HepG2 (cell line): ENCODE results near the gene USP2. TPM values are rescaled to one million over a fixed set of nuclear protein-coding genes. Genes with fewer than 3 reads are reported as not detected.

ENCODE experiments used
- AKAP8 ChIP-seq: sonication (generic); formaldehyde crosslinking; IDR thresholded peaks from 2 replicates; pipeline ENCODE4 v1.5.1; 2020; ENCODE audit warnings: mild to moderate bottlenecking, missing genetic modification reagents
- HNF4A ChIP-seq: sonication (generic); formaldehyde crosslinking; IDR thresholded peaks from 2 replicates; pipeline ENCODE4 v1.4.0; 2020; ENCODE audit warnings: missing genetic modification reagents
- JARID2 ChIP-seq: sonication (generic); formaldehyde crosslinking; IDR thresholded peaks from 2 replicates; pipeline ENCODE4 v1.8.1; 2023; ENCODE audit warnings: missing genetic modification reagents, inconsistent platforms; ENCODE audit not compliant: insufficient replicate concordance
- KDM3A ChIP-seq: IDR thresholded peaks from 2 replicates; pipeline ENCODE4 v1.6.1; 2018; ENCODE audit warnings: low read depth, missing compliant biosample characterization
- KMT2A ChIP-seq: sonication (generic); formaldehyde crosslinking; IDR thresholded peaks from 2 replicates; pipeline ENCODE4 v1.4.0; 2020; ENCODE audit warnings: missing genetic modification reagents
- LCORL ChIP-seq, 2 experiments: fragments of 450-650 bp in 1 of 2; sonication (generic) in 1 of 2; formaldehyde crosslinking in 1 of 2; IDR thresholded peaks; 2 replicates each; pipeline versions ENCODE4 v1.5.0 to v1.6.1; 2017 to 2020; ENCODE audit warnings: antibody characterized with exemption in 1 of 2, missing genetic modification reagents in 1 of 2
- MAFF ChIP-seq: IDR thresholded peaks from 2 replicates; pipeline ENCODE4 v1.6.1; 2011; ENCODE audit warnings: low read depth, low read length, improper control_type of control experiment
- NFIC ChIP-seq: IDR thresholded peaks from 2 replicates; pipeline ENCODE4 v1.6.1; 2012; ENCODE audit warnings: mild to moderate bottlenecking, low read length, inconsistent platforms
- NFKB2 ChIP-seq: sonication (generic); formaldehyde crosslinking; IDR thresholded peaks from 2 replicates; pipeline ENCODE4 v1.4.0; 2020; ENCODE audit warnings: missing genetic modification reagents, borderline replicate concordance
- NR2F6 ChIP-seq, 2 experiments: IDR thresholded peaks; 2 replicates each; pipeline ENCODE4 v1.6.1; 2016; ENCODE audit warnings: antibody characterized with exemption in 1 of 2, mild to moderate bottlenecking in 1 of 2
- PRDM4 ChIP-seq: sonication (generic); formaldehyde crosslinking; IDR thresholded peaks from 2 replicates; pipeline ENCODE4 v1.9.0; 2021; ENCODE audit warnings: missing genetic modification reagents, borderline replicate concordance
- SP140L ChIP-seq: sonication (generic); formaldehyde crosslinking; IDR thresholded peaks from 2 replicates; pipeline ENCODE4 v1.4.0; 2020; ENCODE audit warnings: missing genetic modification reagents, borderline replicate concordance
- ZBTB20 ChIP-seq: sonication (generic); formaldehyde crosslinking; IDR thresholded peaks from 2 replicates; pipeline ENCODE4 v1.8.1; 2023; ENCODE audit warnings: missing genetic modification reagents, low read depth, mild to moderate bottlenecking, borderline replicate concordance
- ZMAT3 ChIP-seq: sonication (generic); formaldehyde crosslinking; conservative IDR thresholded peaks from 2 replicates; pipeline ENCODE4 v1.7.0; 2021; ENCODE audit warnings: missing genetic modification reagents
- ZNF317 ChIP-seq: sonication (generic); formaldehyde crosslinking; IDR thresholded peaks from 2 replicates; pipeline ENCODE4 v1.5.0; 2020; ENCODE audit warnings: mild to moderate bottlenecking, missing genetic modification reagents
- ZNF460 ChIP-seq: sonication (generic); formaldehyde crosslinking; IDR thresholded peaks from 2 replicates; pipeline ENCODE4 v1.5.1; 2020; ENCODE audit warnings: missing genetic modification reagents, mild to moderate bottlenecking, borderline replicate concordance
- ZNF543 ChIP-seq: sonication (generic); formaldehyde crosslinking; IDR thresholded peaks from 2 replicates; pipeline ENCODE4 v1.4.0; 2020; ENCODE audit warnings: mild to moderate bottlenecking, missing genetic modification reagents
- ZNF605 ChIP-seq: sonication (generic); formaldehyde crosslinking; IDR thresholded peaks from 2 replicates; pipeline ENCODE4 v1.8.0; 2022; ENCODE audit warnings: mild to moderate bottlenecking, missing genetic modification reagents
- ZNF878 ChIP-seq: sonication (generic); formaldehyde crosslinking; IDR thresholded peaks from 2 replicates; pipeline ENCODE4 v1.8.1; 2023; ENCODE audit warnings: mild to moderate bottlenecking, missing genetic modification reagents, moderate library complexity
- polyA plus RNA-seq, 8 experiments: library from polyadenylated mRNA; depleted of rRNA in 3 of 8; stranded (reverse) in 7 of 8; unstranded in 1 of 8; fragments of >200 nt; fragmentation: Illumina TruSeq in 4 of 8; extraction: Trizol in 4 of 8; gene quantifications; 2 replicates each; pipeline versions ENCODE4 v1.2.1 to v1.2.3, GENCODE V29; 2011 to 2016; ENCODE audit warnings: low read depth in 4 of 8, missing spikeins in 1 of 8, mixed read lengths in 1 of 8; ENCODE audit not compliant: insufficient read depth in 1 of 8
- total RNA-seq, 5 experiments: library from RNA; depleted of rRNA; stranded (reverse); fragments of >200 nt; fragmentation: Illumina TruSeq; extraction: Trizol; gene quantifications; 2 replicates each; pipeline ENCODE4 v1.2.3, GENCODE V29; 2016; ENCODE audit warnings: low read depth in 1 of 5
- TF ChIP-seq, protein P1 (sequence below): sonication (generic); formaldehyde crosslinking; IDR thresholded peaks from 2 replicates; pipeline ENCODE4 v1.5.0; 2020; ENCODE audit warnings: missing genetic modification reagents, mild to moderate bottlenecking, borderline replicate concordance
- TF ChIP-seq, protein P2 (sequence below): sonication (generic); formaldehyde crosslinking; IDR thresholded peaks from 2 replicates; pipeline ENCODE4 v1.8.0; 2022; ENCODE audit warnings: mild to moderate bottlenecking, missing genetic modification reagents, borderline replicate concordance
- TF ChIP-seq, protein P3 (sequence below): sonication (generic); formaldehyde crosslinking; IDR thresholded peaks from 2 replicates; pipeline ENCODE4 v1.4.0; 2020; ENCODE audit warnings: missing genetic modification reagents

Gene USP2
- total and polyA plus RNA-seq, 2 of the 13 experiments (the other 11 are each of a cell fraction or from before 2014, with no cell fraction given) = 2.5 to 6.0 TPM

- TF ChIP-seq ZNF317 (CRISPR knock-in tag) (no peak), NR2F6 (IDR thresholded peaks at IDR 0.05) (no peak), NR2F6 (CRISPR knock-in tag; IDR thresholded peaks at IDR 0.05) (0 out of 2 replicates have a peak, but pooled peaks have one; percentile 6), SP140L (CRISPR knock-in tag) (no peak), KMT2A (no peak), NFIC (no peak), NFKB2 (CRISPR knock-in tag) (no peak), MAFF (no peak), PRDM4 (CRISPR knock-in tag) (no peak), ZMAT3 (CRISPR knock-in tag) (no peak), LCORL (IDR thresholded peaks at IDR 0.05) (no peak), LCORL (CRISPR knock-in tag; IDR thresholded peaks at IDR 0.05) (0 out of 2 replicates have a peak, but pooled peaks have one; percentile 34), AKAP8 (CRISPR knock-in tag) (no peak), KDM3A (CRISPR knock-in tag) (no peak), ZNF543 (CRISPR knock-in tag) (no peak), ZNF878 (CRISPR knock-in tag) (no peak), HNF4A (CRISPR knock-in tag) (peak; percentile 76), ZBTB20 (CRISPR knock-in tag) (0 out of 2 replicates have a peak, but pooled peaks have one; percentile 30), ZNF460 (CRISPR knock-in tag) (no peak), JARID2 (CRISPR knock-in tag) (no peak), ZNF605 (no peak)
- TF ChIP-seq, protein P1, sequence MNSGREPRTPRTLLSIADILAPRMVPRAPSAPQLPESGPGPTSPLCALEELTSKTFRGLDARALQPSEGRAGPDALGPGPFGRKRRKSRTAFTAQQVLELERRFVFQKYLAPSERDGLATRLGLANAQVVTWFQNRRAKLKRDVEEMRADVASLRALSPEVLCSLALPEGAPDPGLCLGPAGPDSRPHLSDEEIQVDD (CRISPR knock-in tag) = no peak
- TF ChIP-seq, protein P2, sequence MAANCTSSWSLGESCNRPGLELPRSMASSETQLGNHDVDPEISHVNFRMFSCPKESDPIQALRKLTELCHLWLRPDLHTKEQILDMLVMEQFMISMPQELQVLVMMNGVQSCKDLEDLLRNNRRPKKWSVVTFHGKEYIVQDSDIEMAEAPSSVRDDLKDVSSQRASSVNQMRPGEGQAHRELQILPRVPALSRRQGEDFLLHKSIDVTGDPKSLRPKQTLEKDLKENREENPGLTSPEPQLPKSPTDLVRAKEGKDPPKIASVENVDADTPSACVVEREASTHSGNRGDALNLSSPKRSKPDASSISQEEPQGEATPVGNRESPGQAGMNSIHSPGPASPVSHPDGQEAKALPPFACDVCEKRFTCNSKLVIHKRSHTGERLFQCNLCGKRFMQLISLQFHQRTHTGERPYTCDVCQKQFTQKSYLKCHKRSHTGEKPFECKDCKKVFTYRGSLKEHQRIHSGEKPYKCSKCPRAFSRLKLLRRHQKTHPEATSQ (CRISPR knock-in tag) = no peak
- TF ChIP-seq, protein P3, sequence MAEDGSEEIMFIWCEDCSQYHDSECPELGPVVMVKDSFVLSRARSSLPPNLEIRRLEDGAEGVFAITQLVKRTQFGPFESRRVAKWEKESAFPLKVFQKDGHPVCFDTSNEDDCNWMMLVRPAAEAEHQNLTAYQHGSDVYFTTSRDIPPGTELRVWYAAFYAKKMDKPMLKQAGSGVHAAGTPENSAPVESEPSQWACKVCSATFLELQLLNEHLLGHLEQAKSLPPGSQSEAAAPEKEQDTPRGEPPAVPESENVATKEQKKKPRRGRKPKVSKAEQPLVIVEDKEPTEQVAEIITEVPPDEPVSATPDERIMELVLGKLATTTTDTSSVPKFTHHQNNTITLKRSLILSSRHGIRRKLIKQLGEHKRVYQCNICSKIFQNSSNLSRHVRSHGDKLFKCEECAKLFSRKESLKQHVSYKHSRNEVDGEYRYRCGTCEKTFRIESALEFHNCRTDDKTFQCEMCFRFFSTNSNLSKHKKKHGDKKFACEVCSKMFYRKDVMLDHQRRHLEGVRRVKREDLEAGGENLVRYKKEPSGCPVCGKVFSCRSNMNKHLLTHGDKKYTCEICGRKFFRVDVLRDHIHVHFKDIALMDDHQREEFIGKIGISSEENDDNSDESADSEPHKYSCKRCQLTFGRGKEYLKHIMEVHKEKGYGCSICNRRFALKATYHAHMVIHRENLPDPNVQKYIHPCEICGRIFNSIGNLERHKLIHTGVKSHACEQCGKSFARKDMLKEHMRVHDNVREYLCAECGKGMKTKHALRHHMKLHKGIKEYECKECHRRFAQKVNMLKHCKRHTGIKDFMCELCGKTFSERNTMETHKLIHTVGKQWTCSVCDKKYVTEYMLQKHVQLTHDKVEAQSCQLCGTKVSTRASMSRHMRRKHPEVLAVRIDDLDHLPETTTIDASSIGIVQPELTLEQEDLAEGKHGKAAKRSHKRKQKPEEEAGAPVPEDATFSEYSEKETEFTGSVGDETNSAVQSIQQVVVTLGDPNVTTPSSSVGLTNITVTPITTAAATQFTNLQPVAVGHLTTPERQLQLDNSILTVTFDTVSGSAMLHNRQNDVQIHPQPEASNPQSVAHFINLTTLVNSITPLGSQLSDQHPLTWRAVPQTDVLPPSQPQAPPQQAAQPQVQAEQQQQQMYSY (CRISPR knock-in tag) = no peak
Measured at GRCh38 chr11:119373059-119373920, 8.2 kb downstream of the USP2 start (continued).
